Measurements from ENCODE around the gene C13orf46.

Gene C13orf46

DNA sequence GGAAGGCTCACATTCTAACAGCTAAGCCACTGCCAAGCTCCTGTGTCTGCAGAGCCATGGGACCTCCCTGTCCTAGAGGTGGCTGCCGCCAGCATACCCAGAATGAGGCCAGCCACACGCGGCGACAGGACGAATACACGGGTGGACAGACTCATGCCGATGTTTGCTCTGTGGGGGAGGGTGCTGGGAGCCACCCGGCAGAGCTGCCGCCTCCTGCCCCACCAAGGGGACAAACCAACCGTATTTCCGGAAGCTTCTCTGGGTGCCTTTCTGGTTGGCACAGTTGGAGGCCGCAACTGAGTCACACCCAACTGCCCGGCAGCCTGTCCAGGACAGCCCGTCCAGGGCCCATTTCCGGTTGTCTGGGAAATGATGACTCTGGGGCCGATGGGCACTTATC lies 20.3 kb downstream of the C13orf46 start:
- no peak for DNase-seq

DNA sequence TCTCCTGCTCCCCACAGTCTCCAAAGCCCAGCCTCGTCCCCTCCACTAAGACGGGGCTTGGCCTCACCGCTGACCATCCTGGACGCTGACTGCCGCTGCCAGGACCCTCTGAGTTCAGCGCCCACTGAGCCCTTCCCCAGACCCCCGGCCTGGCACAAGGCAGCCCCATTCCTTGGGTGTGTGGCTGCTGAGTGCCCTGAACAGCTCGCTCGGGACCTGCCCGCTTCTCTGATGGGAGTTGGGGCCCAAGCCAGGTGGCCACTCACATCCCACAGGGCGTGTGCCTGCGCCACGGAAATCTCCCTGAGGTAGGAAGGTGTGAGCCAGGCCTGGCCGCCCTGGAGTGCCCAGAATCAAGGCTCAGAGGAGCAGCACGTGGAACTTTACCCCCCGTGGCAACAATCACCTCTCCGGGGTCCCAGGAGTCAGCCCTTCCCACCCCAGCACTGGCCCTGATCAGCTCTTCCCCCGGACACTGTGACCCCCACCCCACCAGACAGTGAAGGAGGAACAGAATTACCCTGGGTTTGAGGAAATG lies 20.8 kb downstream of the C13orf46 start:
- DNase-seq, result no peak

DNA sequence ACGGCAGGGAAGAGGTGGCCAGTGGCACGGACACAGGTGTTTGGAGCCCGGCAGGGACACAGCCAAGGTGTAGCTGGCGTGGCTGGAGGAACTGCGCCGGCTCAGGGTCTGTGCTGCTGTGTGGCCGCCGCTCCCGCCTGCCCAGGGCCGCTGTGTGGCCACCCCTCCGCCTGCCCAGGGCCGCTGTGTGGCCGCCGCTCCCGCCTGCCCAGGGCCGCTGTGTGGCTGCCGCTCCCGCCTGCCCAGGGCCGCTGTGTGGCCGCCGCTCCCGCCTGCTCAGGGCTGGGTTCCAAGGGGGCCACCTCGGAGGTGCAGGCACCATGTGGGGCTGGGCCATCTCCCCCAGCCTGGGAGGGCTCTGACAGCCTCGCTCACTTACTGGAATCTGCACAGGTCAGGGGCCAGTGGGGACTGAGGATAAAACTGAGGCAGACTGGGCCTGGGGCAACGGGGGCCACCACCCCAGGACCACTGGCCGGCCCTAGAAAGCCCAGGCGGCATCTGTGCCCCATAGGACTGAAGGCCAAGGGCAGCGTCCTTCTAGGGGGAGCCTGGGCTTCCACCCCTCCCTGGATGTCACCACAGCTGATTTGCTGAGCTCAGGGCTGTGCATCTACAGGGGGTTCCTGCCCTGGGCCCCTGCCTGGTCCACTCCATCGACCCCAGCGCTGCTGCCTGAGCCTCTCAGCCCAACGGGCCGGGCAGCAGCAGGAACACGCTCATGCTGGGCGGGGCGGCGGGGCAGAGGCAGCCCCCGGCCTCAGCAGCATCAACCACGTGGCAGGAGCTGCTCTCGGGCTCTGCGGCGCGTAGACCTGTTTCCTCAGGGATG lies 21.5 kb downstream of the C13orf46 start:
- DNase-seq, result no peak

DNA sequence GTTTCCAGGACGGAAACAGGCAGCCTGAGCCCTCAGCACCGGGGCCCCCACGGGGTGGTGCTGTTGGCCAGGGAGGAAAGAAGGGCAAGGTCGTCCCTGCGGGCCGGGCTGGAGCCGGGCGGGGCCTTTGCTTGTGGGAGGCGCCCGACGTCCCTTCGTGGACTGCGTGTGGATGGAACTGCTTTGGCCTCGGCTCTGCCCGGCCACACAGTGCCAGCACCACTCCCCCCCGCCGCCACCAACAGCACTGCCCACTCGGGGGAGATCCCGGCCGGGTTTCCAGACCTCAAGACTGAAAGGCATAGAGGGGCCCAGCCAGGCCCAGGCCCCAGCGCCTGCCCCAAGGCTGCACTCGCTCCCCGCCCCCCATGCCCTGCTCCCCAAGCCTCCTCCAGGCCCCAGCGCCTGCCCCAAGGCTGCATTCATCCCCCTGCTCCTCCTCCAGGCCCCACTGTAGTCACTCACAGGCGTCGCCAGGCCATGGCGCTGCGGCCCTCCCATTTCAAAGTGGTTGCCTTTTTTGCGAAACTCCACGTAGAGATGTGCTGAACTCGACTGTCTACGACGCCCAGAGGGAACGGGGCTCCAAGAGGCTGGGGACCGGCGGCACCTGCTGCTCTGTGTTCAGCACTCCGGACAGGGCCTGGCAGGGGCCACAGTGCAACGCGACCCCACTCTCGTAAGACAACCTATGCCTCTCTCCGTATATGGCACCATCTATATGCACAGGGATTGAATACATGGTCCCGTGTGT lies 22.5 kb downstream of the C13orf46 start:
- peak; percentile 80 for DNase-seq

DNA sequence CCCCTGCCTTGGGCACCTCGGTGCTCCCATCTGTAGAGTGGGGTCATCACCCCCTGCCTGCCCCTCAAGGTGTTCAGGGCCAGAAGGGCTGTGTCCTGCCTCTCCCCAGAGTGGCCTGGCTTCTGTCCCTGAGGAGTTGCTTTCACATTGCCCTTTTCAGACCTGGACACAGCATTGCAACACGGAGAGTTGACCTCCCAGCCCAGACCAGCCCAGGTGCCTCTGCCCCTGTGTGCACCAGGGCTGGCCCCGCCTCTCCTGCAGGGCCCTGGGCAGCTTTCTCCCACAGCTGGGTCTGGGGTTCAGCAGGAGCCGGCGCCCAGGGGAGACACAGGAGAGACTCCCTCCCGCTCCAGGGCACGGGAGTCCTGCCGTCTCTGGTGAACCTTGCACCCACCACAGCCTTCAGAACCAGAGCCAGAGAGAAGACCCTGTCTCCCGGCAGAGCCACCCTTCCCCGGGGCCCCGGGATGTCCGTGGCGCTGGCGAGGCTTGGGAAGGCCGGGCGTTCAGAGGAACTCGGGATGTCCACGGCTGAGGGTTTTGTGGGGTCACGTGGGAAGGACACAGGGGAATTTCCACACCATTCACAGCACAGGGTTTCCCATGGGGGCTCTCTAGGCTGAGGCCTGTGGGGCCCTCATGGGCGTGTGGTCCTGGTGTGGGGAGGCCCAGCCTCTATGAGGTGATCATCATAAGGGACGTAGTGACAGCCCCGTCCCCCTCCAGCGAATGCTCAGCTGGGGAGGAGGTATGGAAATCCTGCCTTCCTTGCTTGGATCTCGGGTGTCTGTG lies 23.2 kb downstream of the C13orf46 start:
- no peak for DNase-seq

DNA sequence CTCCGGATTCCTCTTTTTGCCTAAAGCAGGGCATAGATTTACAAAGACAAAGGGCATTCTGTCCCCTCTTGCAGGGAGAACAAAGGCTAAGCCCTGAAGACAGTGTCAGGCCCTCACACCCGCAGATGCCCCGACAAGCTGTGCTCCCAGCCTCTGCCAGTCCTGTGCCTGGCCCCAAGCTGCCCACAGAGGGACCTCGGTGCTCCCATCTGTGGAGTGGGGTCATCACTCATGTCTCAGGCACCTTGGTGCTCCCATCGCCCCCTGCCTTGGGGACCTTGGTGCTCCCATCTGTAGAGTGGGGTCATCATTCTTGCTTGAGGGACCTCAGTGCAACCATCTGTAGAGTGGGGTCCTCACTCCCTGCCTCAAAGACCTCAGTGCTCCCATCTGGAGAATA lies 24.3 kb downstream of the C13orf46 start:
- DNase-seq, result no peak

DNA sequence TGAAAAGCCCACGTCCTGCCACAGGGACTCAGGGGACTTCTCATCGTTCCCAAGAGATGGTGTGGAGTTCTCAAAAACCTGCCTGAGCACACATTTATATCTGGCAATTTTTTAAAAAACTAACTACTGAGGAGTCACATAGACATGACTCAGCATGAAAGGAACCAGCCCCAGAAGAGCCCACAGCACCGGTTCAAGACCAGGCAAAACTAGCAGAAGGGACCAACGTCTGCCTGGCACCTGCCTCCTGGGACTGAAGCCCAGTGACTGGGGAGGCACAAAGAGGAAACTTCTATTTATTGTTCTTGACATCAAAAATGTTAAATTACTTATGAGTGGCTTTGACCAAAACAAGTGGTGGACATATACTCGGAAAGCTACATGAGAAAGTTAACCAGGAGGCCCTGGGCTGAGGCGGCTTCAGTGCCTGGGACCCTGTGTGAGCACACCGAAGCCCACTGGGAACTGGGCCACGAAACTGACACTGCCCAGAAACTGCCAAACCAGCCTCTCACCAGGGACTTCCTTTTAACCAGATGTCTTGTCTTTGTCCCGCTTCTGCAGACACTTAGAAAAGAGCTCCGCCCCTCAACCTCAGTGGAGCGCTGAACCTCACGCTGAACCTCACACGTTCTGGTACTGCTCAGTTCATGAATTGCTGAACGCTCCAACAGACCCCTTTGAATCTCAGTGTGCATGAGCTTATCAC lies 25.7 kb downstream of the C13orf46 start:
- DNase-seq, result no peak

DNA sequence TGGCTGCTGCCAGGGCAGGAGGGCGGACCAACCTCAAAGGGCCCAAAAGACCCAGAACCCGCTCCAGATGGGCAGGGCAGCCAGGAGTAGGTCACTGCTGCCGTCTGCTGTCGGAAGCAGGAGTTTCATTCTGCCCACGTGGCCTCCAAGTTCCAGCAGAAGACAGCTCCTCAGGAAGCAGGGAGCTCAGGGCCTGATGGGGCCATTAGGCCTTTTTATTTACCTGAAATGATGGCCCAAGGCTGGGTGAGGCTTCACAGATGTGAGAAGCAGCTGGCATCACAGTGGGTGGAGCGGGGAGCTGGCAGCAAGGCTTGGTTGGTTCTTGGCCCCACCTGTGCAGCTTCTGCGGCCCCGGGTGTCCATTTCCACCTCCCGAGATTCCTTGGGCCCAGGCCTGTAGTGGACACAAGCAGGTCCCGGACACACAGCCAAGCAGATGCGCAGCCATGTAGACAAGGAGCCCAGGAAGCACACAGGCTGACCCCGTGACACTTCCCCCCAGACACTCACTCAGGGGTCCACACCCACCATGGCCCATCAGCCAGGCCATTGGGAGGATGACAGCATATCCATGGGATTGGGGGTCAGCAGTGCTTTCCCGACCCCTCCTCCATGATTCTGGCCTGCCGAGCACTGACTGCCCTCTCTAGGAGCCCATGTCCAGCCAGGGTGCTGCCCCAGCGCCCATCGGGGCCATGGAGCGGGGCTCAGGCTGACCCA lies 26.4 kb downstream of the C13orf46 start:
- DNase-seq, result peak; percentile 43

DNA sequence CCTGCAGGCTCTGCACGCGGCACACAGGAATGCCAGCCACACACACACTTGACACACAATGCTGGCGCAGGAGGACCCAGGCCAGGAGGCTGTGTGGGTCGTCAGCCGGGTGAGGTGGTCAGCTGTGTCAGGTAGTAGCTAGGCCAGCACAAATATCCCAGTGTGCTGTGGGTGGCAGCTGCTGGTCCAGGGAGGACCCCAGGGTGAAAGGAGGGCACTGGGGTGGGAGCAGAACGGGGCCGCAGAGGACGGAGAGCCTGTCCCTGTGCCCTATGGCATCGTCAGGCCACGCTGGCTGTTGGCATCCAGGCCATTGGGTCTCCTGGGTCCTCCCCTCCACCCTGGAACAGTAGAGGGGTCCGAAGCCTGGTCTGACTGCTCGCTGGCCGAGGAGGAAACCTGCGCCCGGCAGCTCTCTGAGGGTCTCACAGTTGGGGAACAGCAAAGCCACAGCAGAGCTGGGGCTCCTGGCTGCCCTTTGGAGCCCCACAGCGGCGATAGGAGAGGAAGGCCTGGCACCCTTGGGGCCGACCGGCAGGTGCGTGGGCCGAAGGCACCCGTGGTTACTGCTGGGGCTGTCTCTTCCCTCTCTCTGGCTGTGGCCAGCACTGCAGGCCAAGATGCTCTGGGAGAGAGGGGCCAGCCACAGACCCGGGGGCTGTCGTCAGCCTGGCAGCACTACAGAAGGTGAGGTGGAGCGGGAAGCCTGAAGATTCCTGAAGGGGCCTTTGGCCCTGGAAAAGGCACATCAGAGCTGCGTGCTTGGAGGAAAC lies 27.3 kb downstream of the C13orf46 start:
- DNase-seq, result no peak

DNA sequence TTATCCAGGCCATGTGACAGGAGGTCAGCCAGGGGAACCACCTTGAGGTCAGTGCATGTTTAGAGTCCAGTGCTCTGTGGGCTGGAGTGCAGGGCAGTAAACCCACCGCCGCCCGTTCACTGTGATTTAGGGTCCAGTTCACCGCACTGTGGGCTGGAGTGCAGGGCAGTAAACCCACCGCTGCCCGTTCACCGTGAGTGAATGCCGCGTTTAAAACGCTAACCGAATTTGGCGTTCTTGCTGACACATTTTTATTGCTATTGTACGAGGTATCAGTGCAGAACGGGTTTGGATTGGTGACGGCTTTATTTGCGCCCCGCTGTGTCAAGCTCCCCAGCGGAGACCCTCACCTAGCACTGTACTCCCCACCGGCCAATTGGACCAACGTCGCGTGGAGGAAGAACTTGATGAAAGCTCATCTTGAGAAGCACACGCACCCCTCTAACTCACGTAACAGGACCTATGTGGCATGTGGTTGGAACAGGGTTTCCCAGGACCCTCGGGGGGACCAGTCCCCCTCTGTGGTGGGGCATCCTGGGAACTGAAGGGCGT lies 27.9 kb downstream of the C13orf46 start:
- no peak for DNase-seq

DNA sequence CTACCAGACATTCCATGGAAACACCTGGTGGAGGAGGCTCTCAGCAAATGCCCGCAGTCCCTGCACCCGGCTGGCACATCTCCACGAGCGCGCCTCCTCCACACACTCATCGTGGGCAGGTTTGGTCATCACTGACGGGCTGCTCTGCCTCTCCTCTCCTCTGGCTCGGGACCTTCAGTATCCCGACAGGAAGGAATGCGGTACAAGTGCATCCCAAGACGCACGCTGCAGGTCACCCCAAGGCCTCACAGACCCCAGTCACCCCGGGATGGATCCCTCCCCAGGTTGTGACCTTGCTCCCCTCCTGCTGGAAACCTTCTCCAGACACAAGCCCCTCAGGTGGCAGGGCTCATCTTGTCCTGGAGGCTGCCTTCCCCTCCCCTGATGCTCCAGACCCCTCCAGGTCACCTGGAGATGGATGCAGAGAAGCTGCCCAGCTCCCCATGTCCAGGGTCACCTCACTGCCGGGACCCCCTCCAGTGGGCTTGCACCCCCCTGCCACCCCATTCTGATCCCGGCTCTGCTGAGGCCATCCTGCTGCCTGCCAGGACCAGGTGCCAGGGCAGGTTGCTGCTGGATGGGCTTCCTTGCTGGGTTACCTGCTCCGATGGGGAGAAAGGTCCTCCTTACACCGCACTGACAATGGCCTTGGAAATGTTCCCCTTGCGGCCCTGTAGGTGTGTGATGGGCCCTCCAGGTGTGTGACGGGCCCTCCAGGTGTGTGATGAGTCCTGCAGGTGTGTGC lies 29.9 kb downstream of the C13orf46 start:
- DNase-seq, result no peak

DNA sequence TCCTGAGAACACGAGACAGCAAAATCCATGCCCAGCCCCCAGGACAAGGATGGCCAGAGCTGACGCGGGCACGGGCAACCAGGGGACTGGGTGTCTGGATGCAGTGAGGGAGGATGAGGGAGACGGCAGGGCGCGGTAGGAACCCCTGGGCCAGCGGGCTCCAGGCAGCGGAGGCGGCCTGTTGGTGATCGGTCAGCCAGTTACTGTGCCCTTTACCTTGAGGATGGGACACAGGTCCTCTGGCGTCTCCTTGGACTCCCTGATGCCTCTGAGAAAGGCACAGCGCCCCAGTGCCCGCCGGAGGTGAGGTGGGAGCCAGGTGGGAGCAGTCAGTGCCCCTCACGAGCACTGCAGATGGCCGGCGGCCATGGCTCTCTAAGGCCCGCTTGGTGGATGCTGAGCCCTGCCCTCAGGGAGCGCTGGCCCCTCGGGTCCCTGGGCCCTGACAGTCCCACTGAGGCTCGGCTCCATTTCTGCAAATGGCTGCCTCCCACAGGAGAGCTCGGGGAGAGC lies 31.2 kb downstream of the C13orf46 start:
- no peak for DNase-seq

DNA sequence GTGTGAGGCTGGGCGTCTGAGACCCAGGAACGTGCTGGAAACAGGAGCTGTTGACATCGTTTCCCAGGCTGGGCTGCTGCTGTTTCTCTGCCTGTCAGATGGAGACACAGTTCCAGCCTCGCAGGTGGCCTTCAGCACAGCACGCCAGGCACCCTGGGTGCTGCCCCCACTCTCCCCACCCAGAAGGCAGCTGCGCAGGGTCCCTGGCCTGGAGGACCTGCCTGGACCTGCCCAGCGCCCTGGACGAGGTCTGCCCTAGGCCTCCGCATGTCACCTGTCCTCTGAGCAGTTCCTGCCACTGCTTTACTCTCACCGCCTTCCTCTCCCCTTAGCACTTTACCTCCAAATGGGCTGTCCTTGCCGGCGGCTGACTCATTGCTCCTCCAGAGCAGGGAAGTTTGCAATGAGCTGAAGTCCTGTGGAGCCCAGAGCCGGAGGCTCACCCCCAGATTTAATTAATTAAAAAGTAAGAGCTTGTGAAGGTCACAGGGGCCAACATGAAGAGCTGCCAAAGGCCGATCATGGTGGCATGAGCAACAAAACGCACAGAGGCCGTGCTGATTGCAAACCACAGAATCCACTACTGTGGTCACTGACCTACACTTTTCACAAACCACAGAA lies 32.2 kb downstream of the C13orf46 start:
- DNase-seq, result no peak

DNA sequence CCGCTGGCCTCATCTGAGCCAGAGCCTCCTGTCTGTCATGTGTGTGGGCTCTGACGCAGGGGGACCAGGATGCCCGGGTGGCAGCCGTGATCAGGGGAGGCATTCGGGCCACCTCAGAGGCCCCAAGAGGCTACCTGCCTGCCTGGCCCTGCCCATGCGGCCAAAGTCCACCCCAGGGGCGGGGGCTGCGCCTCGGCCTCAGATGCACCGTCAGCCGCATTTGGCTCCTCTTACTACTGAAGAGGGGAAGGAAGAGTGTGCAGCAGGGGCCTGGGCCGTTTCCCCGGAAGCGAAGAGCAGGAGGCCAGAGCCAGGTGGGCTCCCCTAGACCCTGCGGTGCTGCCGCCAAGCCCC lies 34.0 kb downstream of the C13orf46 start:
- DNase-seq, result no peak

DNA sequence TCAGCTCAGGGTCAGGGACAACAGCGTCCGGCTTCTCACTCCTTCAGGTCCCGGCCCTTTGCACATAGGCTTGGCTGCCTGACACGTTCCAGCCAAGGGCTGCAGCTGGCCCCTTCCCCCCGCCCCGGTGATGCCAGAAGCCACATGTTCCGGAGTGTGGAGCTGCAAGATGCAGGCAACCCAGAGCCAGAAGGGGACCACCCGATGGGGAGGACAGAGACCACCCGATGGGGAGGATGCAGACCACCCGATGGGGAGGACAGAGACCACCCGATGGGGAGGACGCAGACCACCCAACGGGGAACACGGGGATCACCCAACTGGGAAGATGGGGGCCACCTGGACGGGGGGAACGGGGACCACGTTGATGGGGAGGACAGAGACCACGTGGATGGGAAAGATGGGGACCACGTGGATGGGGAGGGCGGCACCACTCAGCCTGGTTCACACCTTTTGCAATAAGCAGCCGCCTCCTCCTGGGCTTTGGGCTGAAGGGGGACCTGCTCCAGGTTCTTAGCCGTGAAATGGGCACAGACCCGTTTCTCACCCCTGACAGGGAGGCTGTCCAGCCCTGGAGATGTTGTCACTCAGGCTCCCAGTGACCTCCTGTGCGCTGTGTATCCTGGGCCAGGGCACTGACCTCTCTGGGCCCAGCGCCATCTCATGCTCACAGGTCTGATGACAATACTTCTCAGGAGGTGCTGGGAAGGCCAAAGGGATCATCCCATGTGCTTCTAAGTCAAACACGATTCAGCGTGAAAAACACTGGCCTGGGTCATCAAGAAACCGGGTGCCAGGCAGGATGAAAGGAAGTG lies 34.5 kb downstream of the C13orf46 start:
- no peak for DNase-seq

DNA sequence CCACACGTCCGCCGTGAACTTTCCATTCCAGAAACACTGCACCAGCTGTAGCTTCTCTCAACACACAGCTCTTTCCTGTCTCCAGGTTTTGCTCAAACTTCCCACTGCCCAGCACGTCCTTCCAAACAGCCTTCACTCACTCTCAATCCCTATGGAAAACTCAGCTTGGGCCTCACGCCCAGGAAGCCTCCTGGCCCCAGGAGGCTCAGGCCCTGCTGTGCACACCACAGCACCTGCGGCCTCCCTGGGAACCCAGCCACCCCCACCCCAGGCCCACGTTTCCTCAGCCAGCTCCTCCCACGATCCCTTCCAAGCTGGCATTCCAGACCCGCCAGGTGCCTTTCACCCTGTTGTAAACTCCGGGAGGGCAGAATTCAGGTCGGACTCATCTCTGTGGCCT lies 35.2 kb downstream of the C13orf46 start:
- DNase-seq, result no peak

DNA sequence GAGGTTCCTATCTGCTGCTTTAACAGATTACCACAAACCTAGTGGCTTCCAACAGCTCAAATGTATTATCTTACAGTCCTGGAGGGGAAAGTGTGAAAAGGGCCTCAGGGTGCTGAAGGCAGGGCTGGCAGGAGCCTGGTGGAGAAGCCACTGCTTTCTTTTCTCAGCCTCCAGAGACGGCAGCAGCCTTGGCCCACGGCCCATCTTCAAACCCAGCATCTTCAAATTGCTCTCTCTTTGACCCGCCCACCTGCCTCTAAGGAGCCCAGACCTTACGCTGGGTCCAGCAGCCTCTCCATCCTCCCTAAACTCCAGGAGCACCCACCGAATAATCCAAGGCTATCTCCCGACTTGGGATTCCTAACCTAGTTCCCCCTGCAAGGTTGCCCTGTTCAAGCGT lies 35.6 kb downstream of the C13orf46 start:
- DNase-seq, result no peak

DNA sequence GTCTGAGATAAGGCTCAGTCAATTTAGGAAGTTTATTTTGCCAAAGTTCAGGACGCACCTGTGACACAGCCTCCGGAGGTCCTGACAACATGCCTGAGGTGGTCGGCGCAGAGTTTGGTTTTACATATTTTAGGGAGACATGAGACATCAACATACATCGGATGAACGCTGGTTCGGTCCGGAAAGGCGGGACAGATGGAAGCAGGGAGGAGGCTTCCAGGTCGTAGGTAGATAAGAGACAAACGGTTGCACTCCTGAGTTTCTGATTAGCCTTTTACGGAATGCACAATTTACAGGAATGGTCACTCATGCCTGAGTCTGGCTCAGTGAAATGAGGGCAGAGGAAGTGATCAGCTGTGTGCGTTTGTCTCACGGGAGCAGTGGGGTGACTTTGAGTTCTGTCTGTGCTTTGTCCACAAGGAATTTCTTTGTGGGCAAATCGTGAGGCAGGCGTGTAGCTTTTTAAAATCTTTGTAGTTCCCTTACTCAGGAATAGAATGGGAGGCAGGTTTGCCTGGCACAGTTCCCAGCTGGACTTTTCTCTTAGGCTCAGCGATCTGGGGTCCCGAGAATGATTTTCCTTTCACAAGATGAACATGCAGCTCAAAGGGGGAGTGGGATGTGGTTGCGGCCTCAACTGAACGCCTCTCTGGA lies 36.2 kb downstream of the C13orf46 start:
- peak; percentile 62 for DNase-seq

Measured in retina (tissue), 1 donor.